ACC112 (cell line): Measurements from ENCODE around the gene RHOT1.

Experiments used
- H2AFZ ChIP-seq: fragments of 200-600 bp; sonication (generic); one replicate; pipeline ENCODE4 v1.6.0; 2017; ENCODE audit warnings: antibody characterized with exemption, low read length; ENCODE audit not compliant: unreplicated experiment
- H3K27ac ChIP-seq: fragments of 200-600 bp; sonication (generic); 2 replicates; pipeline ENCODE4 v1.5.1; 2014; ENCODE audit warnings: low read depth, mild to moderate bottlenecking, antibody characterized with exemption, low read length, moderate library complexity
- H3K27me3 ChIP-seq: fragments of 200-600 bp; sonication (generic); 2 replicates; pipeline ENCODE4 v1.6.1; 2014; ENCODE audit warnings: mild to moderate bottlenecking, antibody characterized with exemption, low read length, moderate library complexity, mixed read lengths; ENCODE audit not compliant: insufficient read depth
- H3K36me3 ChIP-seq: fragments of 200-600 bp; sonication (generic); 2 replicates; pipeline ENCODE4 v1.6.1; 2016; ENCODE audit warnings: mild to moderate bottlenecking, antibody characterized with exemption, low read length, moderate library complexity, mixed read lengths; ENCODE audit not compliant: insufficient read depth
- H3K4me1 ChIP-seq: fragments of 200-600 bp; sonication (generic); one replicate; pipeline ENCODE4 v1.6.1; 2016; ENCODE audit warnings: low read length, mixed read lengths; ENCODE audit not compliant: insufficient read depth, unreplicated experiment, control insufficient read depth
- H3K4me3 ChIP-seq: fragments of 200-600 bp; sonication (generic); 2 replicates; pipeline ENCODE4 v1.5.1; 2014; ENCODE audit warnings: mild to moderate bottlenecking, low read depth, low read length
- H3K79me2 ChIP-seq: fragments of 200-600 bp; sonication (generic); one replicate; pipeline ENCODE4 v1.6.0; 2016; ENCODE audit warnings: low read length; ENCODE audit not compliant: control insufficient read depth, unreplicated experiment, insufficient read depth

The RHOT1 gene

GRCh38 chr17:32185875-32186274, 43.6 kb downstream of the RHOT1 start:
- Histone ChIP-seq H3K79me2 (no peaks in the 10 kb centered on the region), H3K27ac (no peak overlapping the region), H3K36me3 (no peaks in the 10 kb centered on the region), H3K27me3 (no peaks in the 10 kb centered on the region), H3K4me1 (peaks cover under 1% of the 10 kb centered on the region), H3K4me3 (no peak overlapping the region), H2AFZ (no peak overlapping the region)

DNA sequence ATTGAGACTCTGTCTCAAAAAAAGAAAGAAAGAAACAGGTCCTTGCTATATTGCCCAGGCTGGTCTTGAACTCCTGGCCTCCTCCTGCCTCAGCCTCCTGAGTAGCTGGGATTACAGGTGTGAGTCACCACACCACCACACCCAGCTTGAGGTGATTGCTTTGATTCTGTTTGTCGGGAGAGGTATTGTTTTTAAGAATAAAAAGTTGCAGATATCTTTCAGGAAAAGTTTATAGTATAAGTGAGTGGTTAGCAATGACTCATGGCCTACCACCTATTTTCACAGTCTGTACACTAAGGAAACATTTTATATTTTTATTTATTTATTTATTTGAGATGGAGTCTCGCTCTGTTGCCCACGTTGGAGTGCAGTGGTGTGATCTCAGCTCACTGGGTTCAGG, 45.0 kb downstream of the RHOT1 start:
- Histone ChIP-seq H3K4me1 (peaks cover 12% of the 10 kb centered on the region), H2AFZ (no peak overlapping the region), H3K27me3 (no peaks in the 10 kb centered on the region), H3K4me3 (no peak overlapping the region), H3K36me3 (no peaks in the 10 kb centered on the region), H3K79me2 (no peaks in the 10 kb centered on the region), H3K27ac (no peak overlapping the region)

DNA sequence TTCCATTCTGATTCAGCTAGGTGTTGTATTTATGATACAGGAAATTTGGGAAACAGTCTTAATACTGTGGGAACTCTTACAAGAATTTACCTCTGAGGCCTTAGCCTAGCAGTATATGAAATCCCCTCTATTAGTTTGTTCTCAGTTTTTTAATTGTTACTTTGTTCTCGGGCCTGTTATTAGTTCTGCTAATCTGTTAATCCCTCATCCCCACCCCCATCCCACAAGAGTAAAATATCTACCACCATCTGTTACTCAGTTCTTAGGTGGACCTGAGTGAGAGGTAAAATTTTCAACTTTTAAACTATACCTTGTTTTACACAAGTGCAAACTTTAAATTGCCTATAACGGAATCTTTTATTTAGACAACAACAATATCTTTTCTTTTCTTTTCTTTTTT, 47.0 kb downstream of the RHOT1 start:
- H3K4me3 ChIP-seq, result no peak overlapping the region
- H3K79me2 ChIP-seq, result no peaks in the 10 kb centered on the region
- peaks cover 16% of the 10 kb centered on the region for H3K4me1 ChIP-seq
- no peak overlapping the region for H3K27ac ChIP-seq
- no peaks in the 10 kb centered on the region for H3K27me3 ChIP-seq
- H2AFZ ChIP-seq, result no peak overlapping the region
- 0 out of 2 replicates have a peak, but pooled peaks cover 5% of the 10 kb centered on the region for H3K36me3 ChIP-seq

GRCh38 chr17:32191306-32191705, 49.0 kb downstream of the RHOT1 start:
- Histone ChIP-seq H3K79me2 (no peaks in the 10 kb centered on the region), H2AFZ (peak overlapping the region; percentile 2), H3K27ac (peak overlapping the region; percentile 84), H3K4me1 (peaks cover 16% of the 10 kb centered on the region), H3K27me3 (no peaks in the 10 kb centered on the region), H3K4me3 (no peak overlapping the region), H3K36me3 (0 out of 2 replicates have a peak, but pooled peaks cover 8% of the 10 kb centered on the region)

- H3K27ac ChIP-seq, result peak overlapping the region; percentile 84
- H3K79me2 ChIP-seq, result no peaks in the 10 kb centered on the region
- no peak overlapping the region for H2AFZ ChIP-seq
- 0 out of 2 replicates have a peak, but pooled peaks cover 8% of the 10 kb centered on the region for H3K36me3 ChIP-seq
- peak overlapping the region; percentile 3; the same call in 1 of the 2 replicates for H3K4me3 ChIP-seq
- no peaks in the 10 kb centered on the region for H3K27me3 ChIP-seq
- peaks cover 16% of the 10 kb centered on the region for H3K4me1 ChIP-seq
Observed at GRCh38 chr17:32192379-32192778, 50.1 kb downstream of the RHOT1 start.

GRCh38 chr17:32197987-32198386, 55.7 kb downstream of the RHOT1 start:
- no peak overlapping the region for H3K27ac ChIP-seq
- H3K4me3 ChIP-seq, result no peak overlapping the region
- no peaks in the 10 kb centered on the region for H3K4me1 ChIP-seq
- H2AFZ ChIP-seq, result no peak overlapping the region
- no peaks in the 10 kb centered on the region for H3K79me2 ChIP-seq
- no peaks in the 10 kb centered on the region for H3K27me3 ChIP-seq
- H3K36me3 ChIP-seq, result 0 out of 2 replicates have a peak, but pooled peaks cover 8% of the 10 kb centered on the region

- peaks cover 13% of the 10 kb centered on the region; the same call in 1 of the 2 replicates for H3K36me3 ChIP-seq
- H3K4me3 ChIP-seq, result no peak overlapping the region
- H3K4me1 ChIP-seq, result peaks cover 13% of the 10 kb centered on the region
- H2AFZ ChIP-seq, result no peak overlapping the region
- H3K27me3 ChIP-seq, result no peaks in the 10 kb centered on the region
- no peaks in the 10 kb centered on the region for H3K79me2 ChIP-seq
- H3K27ac ChIP-seq, result no peak overlapping the region; the same call in 1 of the 2 replicates
Observed at GRCh38 chr17:32206861-32207260, 64.6 kb downstream of the RHOT1 start.

DNA sequence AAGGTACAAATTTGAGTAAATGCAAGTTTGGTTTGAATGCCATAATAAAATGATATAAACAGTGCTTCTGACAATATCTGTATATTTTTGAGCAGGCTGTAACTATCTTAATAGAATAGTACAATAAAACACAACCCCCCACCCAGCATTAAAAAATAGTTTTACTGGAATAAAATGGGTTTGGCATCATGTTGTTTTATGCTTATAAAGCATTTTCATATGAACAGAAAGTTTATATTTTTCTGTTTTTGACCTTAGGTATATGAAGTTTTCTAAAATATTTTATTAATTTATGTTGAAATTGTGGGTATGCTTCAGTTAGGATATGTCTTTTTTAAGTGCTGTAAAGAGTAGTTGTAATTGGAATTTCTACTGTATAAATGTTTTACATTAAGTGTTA, 66.1 kb downstream of the RHOT1 start:
- Histone ChIP-seq H3K4me3 (no peak overlapping the region), H3K4me1 (peaks cover 13% of the 10 kb centered on the region), H2AFZ (no peak overlapping the region), H3K27me3 (no peaks in the 10 kb centered on the region), H3K36me3 (peaks cover 13% of the 10 kb centered on the region; the same call in 1 of the 2 replicates), H3K79me2 (no peaks in the 10 kb centered on the region), H3K27ac (no peak overlapping the region)

DNA sequence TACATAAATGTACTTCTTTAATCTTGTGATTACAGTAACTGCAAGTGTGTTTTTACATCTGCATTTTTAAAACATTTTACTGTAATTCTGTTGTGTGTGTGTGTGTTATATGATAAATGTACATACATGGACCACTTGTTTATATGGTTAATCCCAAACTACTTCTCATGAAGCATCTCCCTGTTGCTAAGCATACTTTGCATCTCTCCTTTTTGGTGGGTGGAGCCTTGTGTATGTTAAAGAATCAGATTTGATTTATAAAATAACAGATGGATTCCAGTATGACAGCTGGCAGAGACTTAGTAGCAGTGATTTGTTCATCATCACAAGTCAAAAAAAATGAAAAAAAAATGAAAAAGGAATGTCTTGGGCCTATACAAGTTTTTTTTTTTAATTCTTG, 67.3 kb downstream of the RHOT1 start:
- H3K4me3 ChIP-seq, result no peak overlapping the region
- no peak overlapping the region for H2AFZ ChIP-seq
- H3K36me3 ChIP-seq, result peaks cover 13% of the 10 kb centered on the region; the same call in 1 of the 2 replicates
- no peaks in the 10 kb centered on the region for H3K79me2 ChIP-seq
- no peak overlapping the region for H3K27ac ChIP-seq
- no peaks in the 10 kb centered on the region for H3K27me3 ChIP-seq
- peaks cover 13% of the 10 kb centered on the region for H3K4me1 ChIP-seq

DNA sequence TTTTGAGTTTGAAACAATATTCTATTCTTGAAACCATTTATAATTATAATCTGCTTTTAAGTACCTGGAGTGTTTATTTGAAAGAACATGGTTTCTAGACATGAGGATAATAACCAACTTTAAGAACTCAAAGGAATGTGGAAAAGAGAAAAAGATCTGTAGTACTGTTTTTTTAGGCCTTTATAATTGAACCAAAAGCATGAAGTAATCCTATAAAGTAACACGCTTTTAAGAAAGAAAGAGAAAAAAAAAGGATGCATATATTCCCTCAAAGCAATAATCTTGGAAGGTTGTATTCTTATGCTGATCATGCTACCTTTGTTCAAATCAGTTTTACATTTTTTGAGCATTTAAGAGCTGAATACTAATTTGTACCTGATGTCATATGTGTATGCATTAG, 69.4 kb downstream of the RHOT1 start:
- H3K27ac ChIP-seq, result no peak overlapping the region
- peaks cover 13% of the 10 kb centered on the region; the same call in 1 of the 2 replicates for H3K36me3 ChIP-seq
- no peaks in the 10 kb centered on the region for H3K79me2 ChIP-seq
- no peak overlapping the region for H3K4me3 ChIP-seq
- no peak overlapping the region for H2AFZ ChIP-seq
- peaks cover 5% of the 10 kb centered on the region for H3K4me1 ChIP-seq
- no peaks in the 10 kb centered on the region for H3K27me3 ChIP-seq

DNA sequence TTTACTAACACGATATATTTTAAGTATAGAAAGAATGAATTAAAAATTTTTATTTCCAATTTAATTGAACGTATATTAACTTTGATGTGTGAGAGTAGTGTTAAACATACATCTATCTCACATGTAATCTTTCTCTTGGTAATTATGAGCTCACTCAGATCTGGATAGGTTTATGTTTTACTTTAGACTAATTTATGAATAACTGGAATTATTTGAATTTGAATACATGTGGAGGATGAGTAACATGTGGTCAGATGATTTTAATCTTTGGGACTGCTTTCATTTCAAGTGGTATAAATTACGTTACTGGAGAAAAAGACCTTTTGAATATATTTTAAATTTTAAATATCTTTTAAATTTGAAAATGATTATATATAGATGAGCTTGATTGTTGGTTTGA, 73.4 kb downstream of the RHOT1 start:
- H3K36me3 ChIP-seq, result no peaks in the 10 kb centered on the region; the same call in 1 of the 2 replicates
- H3K4me1 ChIP-seq, result no peaks in the 10 kb centered on the region
- H3K79me2 ChIP-seq, result no peaks in the 10 kb centered on the region
- no peak overlapping the region for H3K27ac ChIP-seq
- H3K4me3 ChIP-seq, result no peak overlapping the region
- H2AFZ ChIP-seq, result no peak overlapping the region
- H3K27me3 ChIP-seq, result no peaks in the 10 kb centered on the region
